Glutamatergic neuron (in vitro differentiated cells): ENCODE measurements around the gene VRK3. TPM values are rescaled to one million over a fixed set of nuclear protein-coding genes. Genes with fewer than 3 reads are reported as not detected.

ENCODE experiments used
- DNase-seq: peaks from one replicate; pipeline ENCODE4 v3.0.0; 2022
- H3K27ac Mint-ChIP-seq: one replicate; pipeline ENCODE4 v1.8.0; 2020; ENCODE audit warnings: mild to moderate bottlenecking, mixed read lengths, inconsistent platforms; ENCODE audit not compliant: unreplicated experiment
- H3K27me3 Mint-ChIP-seq: one replicate; pipeline ENCODE4 v1.8.0; 2020; ENCODE audit warnings: mild to moderate bottlenecking, moderate library complexity, mixed read lengths, inconsistent platforms; ENCODE audit not compliant: unreplicated experiment
- H3K36me3 Mint-ChIP-seq: one replicate; pipeline ENCODE4 v1.8.0; 2020; ENCODE audit warnings: mild to moderate bottlenecking, mixed read lengths, inconsistent platforms; ENCODE audit not compliant: unreplicated experiment
- H3K4me1 Mint-ChIP-seq: one replicate; pipeline ENCODE4 v1.8.0; 2020; ENCODE audit warnings: mild to moderate bottlenecking, low read depth, mixed read lengths, inconsistent platforms; ENCODE audit not compliant: unreplicated experiment
- H3K4me3 Mint-ChIP-seq: one replicate; pipeline ENCODE4 v1.8.0; 2020; ENCODE audit warnings: mild to moderate bottlenecking, mixed read lengths, inconsistent platforms; ENCODE audit not compliant: unreplicated experiment
- H3K9me3 Mint-ChIP-seq: one replicate; pipeline ENCODE4 v1.8.0; 2020; ENCODE audit warnings: mild to moderate bottlenecking, moderate library complexity, mixed read lengths, inconsistent platforms; ENCODE audit not compliant: unreplicated experiment
- CTCF ChIP-seq: fragments of 200-600 bp; sonication (generic); IDR thresholded peaks from one replicate; pipeline ENCODE4 v1.5.0; 2021; ENCODE audit not compliant: partially characterized antibody, unreplicated experiment
- total RNA-seq: library from RNA; stranded (reverse); fragmentation: NEBNext Ultra II Directional; extraction: Animal tissue kit (Norgen Biotek cat#: 25700); gene quantifications from one replicate; pipeline ENCODE4 v1.2.1, GENCODE V29; 2021; ENCODE audit not compliant: unreplicated experiment

VRK3 gene
- total RNA-seq, 1 donor from 2014 or later: 44.5 TPM

- Mint-ChIP-seq H3K27me3 (peaks cover 33% of the 10 kb centered on the region), H3K9me3 (peaks cover 25% of the 10 kb centered on the region), H3K36me3 (peaks cover 8% of the 10 kb centered on the region), H3K4me1 (peaks cover 18% of the 10 kb centered on the region), H3K27ac (peak within 1 kb of the TSS; percentile 100), H3K4me3 (peak within 1 kb of the TSS; percentile 99)
- peak; percentile 12 for TF ChIP-seq CTCF
- DNase-seq: peak; percentile 93
Observed at GRCh38 chr19:49929121-49929610, 96.0 kb downstream of the VRK3 start, which contains the start of the genes ATF5 and NUP62. ATF5 (plus strand) TSS chr19:49929205; CDS start chr19:49930851, 1,646 bp downstream. NUP62 (minus strand) TSS chr19:49929504; CDS start chr19:49909807, 19,697 bp downstream.

GRCh38 chr19:49927526-49928264 lies 97.5 kb downstream of the VRK3 start:
- Mint-ChIP-seq H3K9me3 (peaks cover 23% of the 10 kb centered on the region), H3K27me3 (peaks cover 29% of the 10 kb centered on the region), H3K4me3 (peak overlapping the region; percentile 99), H3K36me3 (peaks cover 8% of the 10 kb centered on the region), H3K4me1 (peaks cover 22% of the 10 kb centered on the region), H3K27ac (peak overlapping the region; percentile 100)
- TF ChIP-seq CTCF: no peak
- no peak for DNase-seq

GRCh38 chr19:49926515-49926914 lies 98.7 kb downstream of the VRK3 start:
- Mint-ChIP-seq H3K27ac (no peak overlapping the region), H3K9me3 (peaks cover 18% of the 10 kb centered on the region), H3K27me3 (peaks cover 29% of the 10 kb centered on the region), H3K4me3 (no peak overlapping the region), H3K4me1 (peaks cover 23% of the 10 kb centered on the region), H3K36me3 (peaks cover under 1% of the 10 kb centered on the region)
- no peak for DNase-seq
- TF ChIP-seq CTCF: no peak

Other genes with a start within 250 kb of the VRK3 start
- gene FUZ, start 212.1 kb downstream of the VRK3 start, total RNA-seq: 13.6 TPM
- gene MED25, start 207.1 kb downstream of the VRK3 start, total RNA-seq: 51.0 TPM
- 342 TPM for gene PTOV1, start 174.2 kb downstream of the VRK3 start, total RNA-seq
- 81.3 TPM for gene PNKP, start 157.8 kb downstream of the VRK3 start, total RNA-seq
- gene AKT1S1, start 148.0 kb downstream of the VRK3 start, total RNA-seq: 23.7 TPM
- 56.8 TPM for gene TBC1D17, start 147.7 kb downstream of the VRK3 start, total RNA-seq
- 0.59 TPM for gene IL4I1, start 128.5 kb downstream of the VRK3 start, total RNA-seq
- gene ATF5, start 96.2 kb downstream of the VRK3 start, total RNA-seq: 138 TPM
- 65.4 TPM for gene NUP62, start 95.9 kb downstream of the VRK3 start, total RNA-seq
- not detected for gene SIGLEC11, start 64.2 kb downstream of the VRK3 start, total RNA-seq
- gene ZNF473, start 633 bp upstream of the VRK3 start, total RNA-seq: 13.4 TPM
- not detected for gene IZUMO2, start 137.9 kb upstream of the VRK3 start, total RNA-seq
- 0.59 TPM for gene MYH14, start 178.2 kb upstream of the VRK3 start, total RNA-seq